MM.1S (cell line): ENCODE results near the gene FAM161B.
"Not testable (repeated sequence)": the region's sequence is repeated elsewhere in the genome, so short reads cannot be mapped to it uniquely, and the experiment has no call there.

ENCODE experiments used
- DNase-seq: peaks from one replicate; pipeline ENCODE4 v3.0.0-alpha.2; 2015
- H2AFZ ChIP-seq: fragments of 300-600 bp; sonication (generic); 2 replicates; pipeline ENCODE4 v1.6.0; 2016; ENCODE audit warnings: antibody characterized with exemption, low read length
- H3F3A ChIP-seq: fragments of 300-600 bp; sonication (generic); 2 replicates; pipeline ENCODE4 v1.6.1; 2016; ENCODE audit warnings: mild to moderate bottlenecking, antibody characterized with exemption, low read length, moderate library complexity, mixed read lengths; ENCODE audit not compliant: insufficient read depth
- H3K27ac ChIP-seq: fragments of 300-600 bp; sonication (generic); 2 replicates; pipeline ENCODE4 v1.5.1; 2016; ENCODE audit warnings: mild to moderate bottlenecking, low read length
- H3K27me3 ChIP-seq: fragments of 300-600 bp; sonication (generic); replicated peaks from 2 replicates; pipeline ENCODE4 v1.6.0; 2016; ENCODE audit warnings: low read length; ENCODE audit not compliant: insufficient read depth
- H3K36me3 ChIP-seq: fragments of 300-600 bp; sonication (generic); replicated peaks from 2 replicates; pipeline ENCODE4 v1.6.1; 2016; ENCODE audit warnings: mild to moderate bottlenecking, low read length, mixed read lengths; ENCODE audit not compliant: insufficient read depth
- H3K4me1 ChIP-seq: fragments of 300-600 bp; sonication (generic); 2 replicates; pipeline ENCODE4 v1.6.1; 2016; ENCODE audit warnings: low read length, mixed read lengths
- H3K4me2 ChIP-seq: fragments of 300-600 bp; sonication (generic); 2 replicates; pipeline ENCODE4 v1.6.0; 2016; ENCODE audit warnings: low read depth, low read length
- H3K4me3 ChIP-seq: fragments of 300-600 bp; sonication (generic); 2 replicates; pipeline ENCODE4 v1.5.1; 2016; ENCODE audit warnings: low read length, mixed read lengths
- H3K79me2 ChIP-seq: fragments of 300-600 bp; sonication (generic); 2 replicates; pipeline ENCODE4 v1.6.1; 2016; ENCODE audit warnings: mixed run types, low read length, mixed read lengths
- H3K9ac ChIP-seq: fragments of 300-600 bp; sonication (generic); 2 replicates; pipeline ENCODE4 v1.6.1; 2016; ENCODE audit warnings: low read length, mixed read lengths
- H3K9me2 ChIP-seq: fragments of 300-600 bp; sonication (generic); replicated peaks from 2 replicates; pipeline ENCODE4 v1.6.1; 2016; ENCODE audit warnings: mild to moderate bottlenecking, low read length, mixed read lengths; ENCODE audit not compliant: insufficient read depth
- H3K9me3 ChIP-seq: fragments of 300-600 bp; sonication (generic); replicated peaks from 2 replicates; pipeline ENCODE4 v1.6.1; 2016; ENCODE audit warnings: mild to moderate bottlenecking, low read length, mixed read lengths; ENCODE audit not compliant: insufficient read depth
- H4K20me1 ChIP-seq: fragments of 300-600 bp; sonication (generic); 2 replicates; pipeline ENCODE4 v1.6.1; 2016; ENCODE audit warnings: mild to moderate bottlenecking, low read length, moderate library complexity, mixed read lengths; ENCODE audit not compliant: insufficient read depth
- EZH2 ChIP-seq: fragments of 300-600 bp; sonication (generic); optimal IDR thresholded peaks from 2 replicates; pipeline ENCODE3; 2017; ENCODE audit warnings: low read depth, mild to moderate bottlenecking, antibody characterized with exemption, low read length, mixed read lengths
- EZH2phosphoT487 ChIP-seq: fragments of 300-600 bp; sonication (generic); IDR thresholded peaks from 2 replicates; pipeline ENCODE4 v1.6.1; 2018; ENCODE audit warnings: antibody characterized with exemption, low read length
- TF ChIP-seq, protein P1 (sequence below): fragments of 300-600 bp; sonication (generic); IDR thresholded peaks from 2 replicates; pipeline ENCODE4 v1.5.1; 2016; ENCODE audit warnings: antibody characterized with exemption, low read length, mixed read lengths

Gene FAM161B

DNA sequence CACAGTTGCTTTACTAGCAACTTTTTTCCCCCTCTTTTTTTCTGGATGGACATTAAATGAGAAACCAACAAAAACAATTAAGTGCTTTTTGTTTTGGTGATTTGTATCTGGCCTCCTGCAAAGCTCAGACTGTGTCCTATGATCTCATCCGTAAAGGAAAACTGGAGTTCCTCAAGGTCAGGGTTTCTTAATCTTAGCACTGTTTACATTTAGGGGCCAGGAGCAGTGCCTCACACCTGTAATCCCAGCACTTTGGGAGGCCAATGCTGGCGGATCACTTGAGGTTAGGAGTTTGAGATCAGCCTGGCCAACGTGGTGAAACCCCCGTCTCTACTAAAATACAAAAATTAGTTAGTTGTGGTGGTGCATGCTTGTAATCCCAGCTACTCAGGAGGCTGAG is 41.2 kb upstream of the FAM161B start:
- no peak for TF ChIP-seq EZH2
- TF ChIP-seq, protein P1, sequence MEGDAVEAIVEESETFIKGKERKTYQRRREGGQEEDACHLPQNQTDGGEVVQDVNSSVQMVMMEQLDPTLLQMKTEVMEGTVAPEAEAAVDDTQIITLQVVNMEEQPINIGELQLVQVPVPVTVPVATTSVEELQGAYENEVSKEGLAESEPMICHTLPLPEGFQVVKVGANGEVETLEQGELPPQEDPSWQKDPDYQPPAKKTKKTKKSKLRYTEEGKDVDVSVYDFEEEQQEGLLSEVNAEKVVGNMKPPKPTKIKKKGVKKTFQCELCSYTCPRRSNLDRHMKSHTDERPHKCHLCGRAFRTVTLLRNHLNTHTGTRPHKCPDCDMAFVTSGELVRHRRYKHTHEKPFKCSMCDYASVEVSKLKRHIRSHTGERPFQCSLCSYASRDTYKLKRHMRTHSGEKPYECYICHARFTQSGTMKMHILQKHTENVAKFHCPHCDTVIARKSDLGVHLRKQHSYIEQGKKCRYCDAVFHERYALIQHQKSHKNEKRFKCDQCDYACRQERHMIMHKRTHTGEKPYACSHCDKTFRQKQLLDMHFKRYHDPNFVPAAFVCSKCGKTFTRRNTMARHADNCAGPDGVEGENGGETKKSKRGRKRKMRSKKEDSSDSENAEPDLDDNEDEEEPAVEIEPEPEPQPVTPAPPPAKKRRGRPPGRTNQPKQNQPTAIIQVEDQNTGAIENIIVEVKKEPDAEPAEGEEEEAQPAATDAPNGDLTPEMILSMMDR: no peak
- no peak for TF ChIP-seq EZH2phosphoT487
- Histone ChIP-seq H3K9me2 (no peaks in the 10 kb centered on the region), H3K4me3 (no peak overlapping the region), H4K20me1 (no peaks in the 10 kb centered on the region), H3K36me3 (no peaks in the 10 kb centered on the region), H3K9ac (no peak overlapping the region), H3K9me3 (no peaks in the 10 kb centered on the region), H3K27ac (no peak overlapping the region), H3K27me3 (no peaks in the 10 kb centered on the region), H3K4me2 (no peak overlapping the region), H3K79me2 (no peaks in the 10 kb centered on the region), H3F3A (no peaks in the 10 kb centered on the region), H2AFZ (no peak overlapping the region), H3K4me1 (no peaks in the 10 kb centered on the region)
- no peak for DNase-seq

GRCh38 chr14:73988656-73989055 is 38.8 kb upstream of the FAM161B start:
- not testable (repeated sequence) for H3K4me1 ChIP-seq, DNase-seq, H3K27me3 ChIP-seq, H3K36me3 ChIP-seq, H3K9ac ChIP-seq, H3K4me2 ChIP-seq, H3K9me2 ChIP-seq, H2AFZ ChIP-seq, H3K4me3 ChIP-seq, H3F3A ChIP-seq, H3K27ac ChIP-seq, H3K9me3 ChIP-seq, H4K20me1 ChIP-seq, H3K79me2 ChIP-seq

- H3K27ac ChIP-seq: no peak overlapping the region
Measured at GRCh38 chr14:73988065-73988464, 38.2 kb upstream of the FAM161B start.

DNA sequence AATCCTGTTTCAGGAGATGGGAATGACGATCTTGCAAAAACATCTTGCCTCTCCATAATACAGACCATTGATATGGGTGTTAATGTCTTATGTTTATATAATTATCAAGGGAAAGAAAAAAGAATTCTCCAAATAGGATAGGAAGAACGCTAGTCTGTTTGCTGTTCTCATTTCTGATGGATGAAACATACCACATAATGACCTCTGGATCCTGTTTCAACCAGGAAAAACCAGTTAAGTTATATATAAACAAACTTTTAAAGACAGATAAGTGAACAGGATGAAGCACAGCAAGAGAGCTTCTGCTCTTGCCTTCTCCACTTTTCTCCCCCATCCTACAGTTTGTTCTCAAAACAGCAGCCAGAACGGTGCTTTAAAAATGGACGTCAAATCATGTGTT is 28.0 kb upstream of the FAM161B start:
- no peaks in the 10 kb centered on the region for H3K79me2 ChIP-seq
- H3K4me3 ChIP-seq: no peak overlapping the region
- no peak overlapping the region for H3K9ac ChIP-seq
- no peak overlapping the region for H3K27ac ChIP-seq
- no peaks in the 10 kb centered on the region for H4K20me1 ChIP-seq
- H3K9me2 ChIP-seq: no peaks in the 10 kb centered on the region
- H3K27me3 ChIP-seq: no peaks in the 10 kb centered on the region
- no peaks in the 10 kb centered on the region for H3F3A ChIP-seq
- H3K4me1 ChIP-seq: no peaks in the 10 kb centered on the region
- TF ChIP-seq, protein P1: no peak
- TF ChIP-seq EZH2 (no peak), EZH2phosphoT487 (no peak)
- H3K36me3 ChIP-seq: no peaks in the 10 kb centered on the region
- H3K9me3 ChIP-seq: no peaks in the 10 kb centered on the region
- no peak overlapping the region for H2AFZ ChIP-seq
- no peak overlapping the region for H3K4me2 ChIP-seq
- no peak for DNase-seq

More at GRCh38 chr14:73988065-73988464, 38.2 kb upstream of the FAM161B start:
- Histone ChIP-seq H3K27me3 (no peaks in the 10 kb centered on the region), H2AFZ (no peak overlapping the region), H3K4me1 (no peaks in the 10 kb centered on the region), H3K4me3 (no peak overlapping the region), H3K9ac (no peak overlapping the region), H3F3A (no peaks in the 10 kb centered on the region), H3K9me3 (no peaks in the 10 kb centered on the region), H4K20me1 (no peaks in the 10 kb centered on the region), H3K79me2 (no peaks in the 10 kb centered on the region), H3K4me2 (no peak overlapping the region), H3K9me2 (no peaks in the 10 kb centered on the region), H3K36me3 (no peaks in the 10 kb centered on the region)
- TF ChIP-seq, protein P1: no peak
- TF ChIP-seq EZH2phosphoT487: no peak
- no peak for TF ChIP-seq EZH2
- no peak for DNase-seq
